GM18873 (cell line): ENCODE results near the gene GTSE1.
A peak's percentile ranks its signal among the peaks of the same experiment; 100 is the strongest.
"Not testable (repeated sequence)": the region's sequence is repeated elsewhere in the genome, so short reads cannot be mapped to it uniquely, and the experiment has no call there.

Experiments
- ATAC-seq: cut with Tn5 transposase; IDR thresholded peaks from one replicate; pipeline ENCODE4 v1.9.1; 2021; ENCODE audit warnings: mild to moderate bottlenecking, moderate library complexity, moderate number of reproducible peaks; ENCODE audit not compliant: unreplicated experiment, low FRiP score

Gene GTSE1, protein sequence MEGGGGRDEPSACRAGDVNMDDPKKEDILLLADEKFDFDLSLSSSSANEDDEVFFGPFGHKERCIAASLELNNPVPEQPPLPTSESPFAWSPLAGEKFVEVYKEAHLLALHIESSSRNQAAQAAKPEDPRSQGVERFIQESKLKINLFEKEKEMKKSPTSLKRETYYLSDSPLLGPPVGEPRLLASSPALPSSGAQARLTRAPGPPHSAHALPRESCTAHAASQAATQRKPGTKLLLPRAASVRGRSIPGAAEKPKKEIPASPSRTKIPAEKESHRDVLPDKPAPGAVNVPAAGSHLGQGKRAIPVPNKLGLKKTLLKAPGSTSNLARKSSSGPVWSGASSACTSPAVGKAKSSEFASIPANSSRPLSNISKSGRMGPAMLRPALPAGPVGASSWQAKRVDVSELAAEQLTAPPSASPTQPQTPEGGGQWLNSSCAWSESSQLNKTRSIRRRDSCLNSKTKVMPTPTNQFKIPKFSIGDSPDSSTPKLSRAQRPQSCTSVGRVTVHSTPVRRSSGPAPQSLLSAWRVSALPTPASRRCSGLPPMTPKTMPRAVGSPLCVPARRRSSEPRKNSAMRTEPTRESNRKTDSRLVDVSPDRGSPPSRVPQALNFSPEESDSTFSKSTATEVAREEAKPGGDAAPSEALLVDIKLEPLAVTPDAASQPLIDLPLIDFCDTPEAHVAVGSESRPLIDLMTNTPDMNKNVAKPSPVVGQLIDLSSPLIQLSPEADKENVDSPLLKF

DNA sequence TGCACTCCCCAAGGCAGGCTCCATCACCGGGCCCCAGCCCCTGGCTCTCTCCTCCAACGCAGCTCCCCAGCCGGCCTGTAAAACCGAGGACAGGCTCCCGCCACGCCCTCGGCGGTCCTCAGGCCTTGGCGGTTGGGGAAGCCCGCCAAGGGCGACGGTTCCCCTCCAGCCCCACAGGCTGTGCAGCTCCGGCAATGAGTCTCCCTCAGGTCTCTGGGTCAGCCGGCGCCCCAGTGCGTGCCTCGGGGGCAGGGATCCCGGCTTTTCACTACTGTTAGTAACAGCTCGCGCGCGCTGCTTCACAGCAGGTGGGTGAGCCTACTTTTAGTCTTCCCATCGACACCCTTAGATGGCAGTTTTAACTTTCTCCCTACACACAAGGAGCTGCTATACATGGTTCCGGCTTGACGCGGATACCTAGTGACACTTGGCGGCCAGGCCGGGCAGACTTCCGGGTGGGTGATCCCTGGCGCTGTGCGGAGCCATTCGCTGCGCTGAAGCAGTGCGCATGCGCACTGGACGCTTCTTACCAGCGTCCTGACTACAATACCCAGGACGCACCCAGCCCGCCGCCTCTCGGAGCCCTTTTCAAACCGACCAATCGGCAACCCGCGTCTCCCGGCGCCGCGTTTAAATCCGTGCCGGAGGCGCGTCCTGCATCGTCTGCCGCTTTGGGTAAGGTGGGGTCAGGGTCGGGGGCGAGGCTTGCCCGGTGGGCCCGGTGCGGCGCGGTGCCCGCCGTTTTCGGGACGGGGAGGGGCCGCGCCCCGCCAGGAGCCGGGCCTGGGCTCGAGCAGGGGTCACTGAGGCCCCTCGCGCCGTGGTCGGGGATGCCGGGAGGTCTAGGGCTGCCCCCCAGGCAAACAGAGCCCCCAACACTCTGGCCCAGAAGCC, at the start of gene GTSE1:
Gene GTSE1 (plus strand): TSS at position 614 of the 894 bp plus-strand sequence. CDS start 531 bp downstream, outside the sequence.
- ATAC-seq, result peak; percentile 84

DNA sequence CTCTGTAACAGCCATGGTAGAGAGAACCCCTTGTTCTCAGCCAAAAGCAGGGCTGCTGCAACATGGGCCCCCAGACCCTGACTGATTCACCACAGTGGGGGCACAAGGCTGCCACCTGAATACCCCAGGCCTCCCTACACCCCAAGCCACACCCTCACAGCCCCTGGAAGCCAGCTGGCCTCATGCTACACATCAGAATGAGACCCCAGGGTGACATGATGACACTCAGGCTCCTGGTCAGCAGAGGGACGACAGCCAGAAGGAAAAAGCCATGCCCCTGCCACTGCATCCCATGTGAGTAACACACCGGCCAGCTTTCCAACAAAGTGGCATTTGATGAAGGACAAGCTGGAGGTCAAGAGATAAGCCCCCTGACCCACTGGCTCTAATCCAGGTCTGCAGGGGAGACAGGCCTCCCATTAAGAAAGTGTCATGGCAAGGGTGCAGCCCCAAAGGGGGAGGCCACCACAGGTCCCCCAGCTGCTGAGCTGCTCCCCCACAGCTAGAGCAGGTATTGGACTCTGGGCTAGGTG, 49.2 kb upstream of the GTSE1 start:
- no peak for ATAC-seq

DNA sequence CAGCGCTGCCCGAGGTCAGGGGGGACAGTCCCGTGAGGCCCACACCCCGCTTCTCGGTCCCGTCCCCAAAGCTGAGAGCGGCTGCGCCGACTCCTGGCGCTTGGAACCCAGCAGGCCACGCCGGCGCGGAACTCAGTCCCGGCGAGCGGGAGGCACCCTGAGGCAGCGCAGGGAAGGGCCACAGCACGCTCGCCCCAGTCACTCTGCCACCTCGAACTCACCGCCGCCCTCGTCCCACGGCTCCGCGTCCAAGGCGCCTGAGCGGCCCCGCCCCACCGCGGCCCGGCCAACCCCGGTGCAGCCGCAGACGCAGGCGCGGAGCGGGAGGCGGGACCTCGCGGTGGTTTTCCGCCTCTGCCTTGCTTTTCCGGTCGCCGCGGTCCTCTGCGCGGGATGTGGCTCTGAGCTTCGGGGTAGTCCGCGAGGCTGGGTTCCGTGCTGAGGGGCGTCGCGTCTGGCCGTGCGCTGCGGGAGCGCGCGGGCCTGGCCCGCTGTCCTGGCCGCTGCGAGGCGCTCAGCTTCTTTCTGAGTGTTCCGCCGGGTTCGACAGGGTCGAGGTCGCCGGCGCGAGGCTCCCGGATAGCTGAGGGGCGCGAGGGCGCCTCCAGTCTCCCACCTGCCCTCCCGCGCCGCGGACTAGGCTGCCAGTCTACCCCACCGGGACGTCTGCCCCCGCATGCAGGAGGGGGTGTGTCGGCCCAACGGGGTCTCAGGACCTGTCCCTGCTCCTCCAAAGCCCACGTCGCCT, 46.5 kb upstream of the GTSE1 start, which contains the start of gene CDPF1:
Gene CDPF1 (minus strand): TSS at position 259 of the 748 bp plus-strand sequence. CDS start 2,009 bp downstream, outside the sequence.
- ATAC-seq, result peak; percentile 59

DNA sequence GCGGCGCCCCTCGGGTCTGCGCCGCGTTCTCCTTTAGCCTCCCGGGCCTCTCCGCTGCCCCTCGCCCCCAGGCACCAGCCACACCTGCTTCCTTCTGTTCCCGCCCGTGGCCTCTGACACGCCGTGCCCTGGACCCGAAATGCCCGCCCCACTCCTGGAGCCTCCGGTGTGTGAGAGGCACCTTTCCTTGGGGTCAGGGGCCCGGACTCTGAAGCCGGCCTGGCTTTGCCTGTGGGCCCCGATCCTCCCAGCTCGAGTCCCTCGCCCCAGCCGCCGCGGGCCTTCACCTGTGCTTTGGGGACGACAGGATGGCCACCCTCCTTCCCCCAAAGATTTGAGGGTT, 45.9 kb upstream of the GTSE1 start:
- ATAC-seq, result no peak

DNA sequence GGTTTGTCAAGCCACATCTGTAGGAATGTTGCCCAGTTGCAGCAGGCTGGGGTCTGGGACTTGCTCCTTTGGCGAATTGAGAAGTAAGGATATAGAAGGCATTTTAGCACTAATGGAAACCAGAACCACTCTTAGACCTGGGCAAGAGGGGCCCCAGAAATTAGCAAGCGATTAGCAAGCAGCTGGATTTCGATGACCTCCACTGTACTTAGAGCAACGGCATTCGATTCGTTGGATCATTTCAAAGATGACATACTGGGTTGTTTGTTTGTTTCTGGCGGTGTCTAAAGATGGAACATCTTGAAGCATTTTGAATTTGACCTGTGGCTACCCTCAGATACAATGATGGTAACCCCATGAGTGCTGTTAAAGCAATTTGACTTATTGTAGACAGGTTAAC, 45.4 kb upstream of the GTSE1 start:
- no peak for ATAC-seq

DNA sequence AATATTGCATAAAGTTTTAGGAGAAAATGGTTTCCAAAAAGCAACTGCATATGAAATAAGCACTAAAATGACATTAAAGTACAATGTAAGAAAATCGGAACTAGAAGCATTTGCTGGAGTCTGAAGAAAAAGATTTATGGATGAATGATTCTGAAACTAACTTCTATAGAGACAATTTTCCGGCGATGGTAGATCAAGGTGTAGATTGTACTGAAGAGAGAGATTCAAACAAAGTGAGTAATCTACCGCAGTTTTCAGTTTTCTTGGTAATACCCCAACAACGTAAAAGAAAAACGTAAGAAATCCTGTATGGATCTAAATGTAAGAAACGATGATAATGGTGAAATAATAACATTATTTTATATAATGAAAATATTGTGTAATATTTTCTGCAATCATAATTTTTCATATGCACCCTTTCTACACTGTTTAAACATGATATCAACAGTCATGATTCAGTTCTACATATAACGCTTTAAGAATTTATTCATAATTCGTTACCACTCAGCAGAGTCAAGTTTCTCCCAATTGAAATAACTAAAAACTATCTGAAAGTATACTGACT, 44.8 kb upstream of the GTSE1 start:
- ATAC-seq, result no peak

DNA sequence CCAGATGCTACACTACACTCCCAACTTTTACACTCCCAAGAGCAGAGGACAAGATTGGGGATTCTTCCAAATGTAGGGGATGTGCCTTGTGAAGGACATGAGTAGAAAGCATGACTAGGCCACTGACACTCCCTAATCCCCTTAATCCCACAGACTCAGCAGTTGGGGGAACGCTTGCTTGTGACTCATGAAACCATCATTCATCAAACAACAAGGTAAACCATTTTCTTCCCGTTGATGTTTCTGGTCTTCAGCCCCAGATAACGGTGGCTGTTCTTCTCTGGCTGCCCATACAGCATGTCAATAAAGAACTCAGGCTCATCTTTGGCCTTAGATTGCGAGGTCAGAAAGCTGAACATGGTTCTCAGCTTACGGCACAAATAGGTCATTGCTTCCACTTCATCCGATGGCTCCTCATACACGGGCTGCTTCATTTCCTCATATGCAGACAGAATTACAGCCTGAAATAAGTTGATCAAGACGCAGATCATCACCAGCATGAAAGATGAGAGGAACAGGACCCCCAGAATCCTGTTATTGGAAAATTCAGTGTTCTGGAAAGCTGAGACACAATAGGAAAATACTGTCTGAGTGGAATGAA, 40.2 kb upstream of the GTSE1 start:
- no peak for ATAC-seq

DNA sequence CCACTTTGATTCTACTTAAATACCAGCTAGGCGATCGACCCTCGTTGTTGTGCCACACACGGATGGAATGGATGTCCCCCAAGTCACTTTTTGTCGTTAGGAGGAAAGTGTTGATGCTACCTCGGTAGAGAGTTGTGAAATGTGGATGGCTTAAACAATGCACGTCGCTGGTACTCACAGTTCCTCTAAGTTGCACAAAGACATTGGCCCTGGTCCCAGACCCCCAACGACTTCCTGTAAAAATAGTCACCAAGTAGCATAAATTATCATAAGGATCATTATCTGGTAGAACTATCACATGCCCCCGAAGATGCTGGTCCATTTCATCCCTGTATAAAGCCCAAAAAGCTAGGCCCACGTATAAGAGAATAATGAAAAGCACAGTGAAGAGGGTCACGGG, 37.3 kb upstream of the GTSE1 start:
- ATAC-seq, result no peak

DNA sequence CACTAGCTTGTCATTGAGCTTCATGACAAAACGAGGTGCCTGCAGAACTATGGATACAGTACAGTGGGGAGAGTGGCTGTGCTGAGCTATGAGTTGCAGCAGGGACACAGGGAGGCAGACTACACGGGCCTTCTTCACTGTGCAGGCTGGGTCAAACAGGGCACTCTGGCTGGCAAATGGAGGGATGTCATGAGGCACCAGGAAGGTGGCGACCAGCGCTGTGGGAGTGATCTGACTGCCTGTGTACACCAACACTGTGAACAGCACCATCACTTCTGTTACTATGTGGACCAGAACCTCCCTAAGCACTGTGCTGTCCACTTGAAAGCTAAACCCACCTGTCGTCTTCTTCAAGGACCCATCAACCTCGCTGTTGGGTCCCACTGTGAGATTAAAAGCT, 36.6 kb upstream of the GTSE1 start:
- ATAC-seq, result no peak

DNA sequence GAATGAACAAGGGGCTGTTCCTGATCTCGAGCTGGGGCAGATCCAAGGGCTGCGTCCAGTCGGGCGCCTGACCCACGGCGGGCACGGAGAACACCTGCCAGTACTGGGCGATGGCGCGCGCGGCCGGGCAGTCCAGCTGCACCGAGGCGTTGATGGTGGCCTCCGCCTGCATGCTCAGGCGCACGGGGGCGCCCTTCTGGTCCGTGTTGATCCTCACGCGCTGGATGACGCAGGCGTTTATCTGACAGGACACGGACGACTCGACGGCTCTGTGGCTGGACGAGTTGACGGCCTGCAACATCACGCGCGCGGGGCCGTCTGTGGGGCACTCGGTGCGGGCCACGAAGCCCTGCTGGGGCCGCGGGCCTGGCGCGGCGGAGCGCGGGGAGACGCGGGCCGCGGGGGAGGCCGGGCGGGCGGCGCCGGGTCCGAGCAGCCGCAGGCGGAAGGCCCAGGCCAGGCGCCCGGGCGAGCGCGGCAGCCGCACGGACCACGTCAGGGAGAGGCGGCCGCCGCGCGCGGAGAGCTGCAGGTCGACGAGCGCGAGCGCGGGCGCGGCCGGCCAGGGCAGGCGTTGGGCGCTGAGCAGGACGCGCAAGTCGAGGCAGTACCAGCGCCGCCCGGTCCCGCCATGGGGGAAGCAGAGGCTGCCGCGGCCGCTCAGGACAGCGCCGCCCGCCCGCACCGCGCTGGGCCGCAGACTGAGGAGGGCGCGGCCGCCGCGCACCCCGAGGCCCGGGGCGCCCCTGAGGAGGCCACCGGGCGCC, 34.0 kb upstream of the GTSE1 start:
- ATAC-seq, result no peak

DNA sequence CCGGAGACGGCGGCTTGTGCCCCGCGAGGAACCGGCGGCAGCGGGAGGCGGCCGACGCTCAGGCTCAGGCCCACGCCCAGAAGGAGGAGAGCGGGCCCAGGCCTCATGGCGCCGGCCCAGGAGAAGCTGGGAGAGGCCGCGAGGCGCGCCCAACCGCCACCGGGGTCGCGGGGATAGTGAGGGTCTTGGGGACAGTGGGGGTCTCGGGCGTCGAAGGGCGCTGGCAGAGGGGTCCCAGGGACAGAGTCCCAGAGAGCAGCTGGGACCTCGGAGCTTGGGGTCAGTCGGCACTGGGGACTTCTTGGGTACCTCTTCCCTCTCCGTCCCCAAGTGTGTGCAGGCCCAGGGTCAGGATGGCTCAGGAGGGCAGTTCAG, 33.5 kb upstream of the GTSE1 start, which contains the start of gene PKDREJ:
Gene PKDREJ (minus strand): TSS at position 128 of the 375 bp plus-strand sequence. CDS start 21 bp downstream, at position 107.
- ATAC-seq, result no peak

DNA sequence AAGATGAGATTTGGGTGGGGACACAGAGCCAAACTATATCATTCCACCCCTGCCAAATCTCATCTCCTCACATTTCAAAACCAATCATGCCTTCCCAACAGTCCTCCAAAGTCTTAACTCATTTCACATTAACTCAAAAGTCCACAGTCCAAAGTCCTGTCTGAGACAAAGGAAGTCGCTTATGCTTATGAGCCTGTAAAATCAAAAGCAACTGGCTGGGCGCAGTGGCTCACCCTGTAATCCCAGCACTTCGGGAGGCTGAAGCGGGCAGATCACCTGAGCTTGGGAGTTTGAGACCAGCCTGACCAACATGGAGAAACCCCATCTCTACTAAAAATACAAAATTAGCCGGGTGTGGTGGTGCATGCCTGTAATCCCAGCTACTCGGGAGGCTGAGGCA, 32.1 kb upstream of the GTSE1 start:
- ATAC-seq, result not testable (repeated sequence)

DNA sequence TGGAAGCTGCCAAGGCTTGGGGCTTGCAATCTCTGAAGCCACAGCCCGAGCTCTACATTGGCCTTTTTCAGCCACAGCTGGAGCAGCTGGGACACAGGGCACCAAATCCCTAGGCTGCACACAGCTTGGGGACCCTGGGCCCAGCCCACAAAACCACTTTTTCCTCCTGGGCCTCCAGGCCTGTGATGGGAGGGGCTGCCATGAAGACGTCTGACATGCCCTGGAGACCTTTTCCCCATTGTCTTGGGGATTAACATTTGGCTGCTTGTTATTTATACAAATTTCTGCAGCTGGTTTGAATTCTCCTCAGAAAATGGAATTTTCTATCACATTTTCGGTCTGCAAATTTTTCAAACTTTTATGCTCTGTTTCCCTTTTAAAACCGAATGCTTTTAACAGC, 31.0 kb upstream of the GTSE1 start:
- ATAC-seq, result not testable (repeated sequence)

DNA sequence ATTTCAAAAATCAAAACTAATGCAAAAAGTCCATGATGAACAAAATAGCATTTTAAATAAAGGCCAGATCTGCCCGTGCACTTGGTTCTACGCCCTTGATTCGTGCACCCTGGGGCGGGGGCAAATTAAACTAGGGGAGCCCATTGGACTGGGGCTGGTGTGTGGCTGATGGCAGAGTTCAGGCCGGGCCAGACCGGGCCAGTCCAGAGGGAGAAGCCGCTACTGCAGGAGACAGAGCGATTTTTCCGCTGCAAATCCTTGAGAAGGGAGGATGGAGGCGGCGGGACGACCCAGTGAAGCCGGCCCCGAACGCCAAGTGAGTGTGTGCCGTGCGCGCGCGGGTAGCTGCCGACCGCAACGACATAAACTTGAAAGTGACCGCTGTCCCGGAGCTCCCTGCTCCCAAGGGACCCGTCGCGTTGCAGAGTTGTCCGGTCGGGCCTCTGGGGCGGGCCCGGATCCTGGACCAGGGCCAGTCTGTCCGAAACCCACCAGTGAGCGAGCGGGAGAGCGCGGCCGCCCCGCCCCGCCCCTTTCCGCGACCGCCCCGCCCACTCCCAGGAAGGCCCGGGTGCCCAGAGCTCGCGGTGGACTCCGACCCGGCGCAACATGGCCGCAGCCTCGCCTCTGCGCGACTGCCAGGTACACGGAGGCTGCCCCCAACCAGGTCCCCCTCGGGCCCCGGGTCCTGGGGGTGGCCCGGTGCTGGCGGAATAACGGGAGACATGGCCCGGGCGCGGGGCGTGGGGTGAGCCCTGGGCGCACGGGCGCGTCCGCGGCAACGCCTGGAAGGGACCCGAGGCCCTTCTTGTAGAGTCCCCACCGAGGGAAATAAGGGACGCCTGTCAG, 29.0 kb upstream of the GTSE1 start, which contains the start of gene TTC38:
Gene TTC38 (plus strand): TSS at position 578 of the 849 bp plus-strand sequence. CDS start 32 bp downstream, at position 610.
- no peak for ATAC-seq

DNA sequence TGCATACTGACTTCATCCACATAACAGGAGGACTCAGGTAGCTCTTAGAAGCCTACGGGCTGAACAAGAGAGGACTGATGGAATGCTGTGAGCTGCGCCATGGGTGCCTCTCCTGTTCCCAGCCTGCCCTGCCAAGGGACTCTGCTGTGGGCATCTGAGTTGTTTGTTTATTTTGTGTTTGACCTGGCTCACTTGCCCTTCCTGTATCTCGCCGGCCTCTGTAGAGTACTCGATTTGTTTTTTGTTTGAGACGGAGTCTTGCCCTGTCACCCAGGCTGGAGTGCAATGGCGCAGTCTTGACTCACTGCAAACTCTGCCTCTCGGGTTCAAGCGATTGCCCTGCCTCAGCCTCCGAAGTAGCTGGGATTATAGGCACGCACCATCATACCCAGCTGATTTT, 27.1 kb upstream of the GTSE1 start:
- ATAC-seq, result no peak

DNA sequence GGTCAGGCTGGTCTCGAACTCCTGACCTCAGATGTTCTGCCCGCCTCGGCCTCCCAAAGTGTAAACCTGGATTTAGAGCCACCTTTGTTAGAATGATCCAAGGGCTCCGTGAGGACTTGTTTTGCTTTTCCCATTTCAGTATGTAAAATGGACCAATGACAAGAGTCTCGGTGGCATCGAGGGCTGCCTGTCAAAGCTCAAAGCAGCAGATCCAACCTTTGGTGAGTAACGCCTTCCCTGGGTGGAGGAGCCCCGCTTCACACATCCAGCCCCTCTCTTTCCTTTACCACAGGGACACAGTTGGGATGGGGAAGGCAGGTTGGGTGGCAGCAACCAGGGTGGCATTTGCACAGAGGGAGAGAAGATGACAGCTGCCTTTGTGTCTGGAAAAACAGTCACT, 24.5 kb upstream of the GTSE1 start:
- no peak for ATAC-seq

DNA sequence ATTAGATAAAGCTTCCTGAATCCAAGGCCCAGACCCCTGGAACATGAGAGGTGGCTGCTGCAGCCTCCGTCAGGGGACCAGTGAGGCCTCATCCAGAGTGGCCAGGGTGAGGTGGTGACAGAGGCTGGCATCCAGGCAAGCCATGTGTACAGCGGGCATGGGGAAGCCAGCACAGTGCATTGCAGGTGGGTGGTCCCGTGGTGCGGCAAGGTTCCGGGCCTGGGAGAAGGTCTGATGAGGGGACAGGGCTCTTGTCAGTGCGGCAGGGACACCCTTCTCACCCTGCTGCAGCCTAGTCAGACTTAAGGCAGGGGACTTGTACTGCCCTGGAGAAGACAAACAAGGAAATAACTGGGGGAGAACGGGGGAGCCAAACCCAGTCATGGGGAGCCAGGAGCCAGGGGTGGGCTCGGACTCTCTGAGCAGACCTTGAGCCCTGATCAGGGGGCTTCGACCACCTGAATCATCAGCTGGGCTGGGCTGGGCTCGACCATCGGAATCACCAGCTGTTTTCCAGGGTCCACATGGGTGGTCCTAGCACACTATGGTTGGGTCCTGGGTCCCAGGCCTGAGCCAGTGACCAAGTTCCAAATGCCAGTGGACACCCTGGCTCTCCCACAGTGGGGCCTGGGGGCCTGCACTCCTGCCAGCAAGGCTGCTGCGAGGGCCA, 23.8 kb upstream of the GTSE1 start:
- ATAC-seq, result no peak
